ENCODE results near the gene NCOA3. TPM values are rescaled to one million over a fixed set of nuclear protein-coding genes. Genes with fewer than 3 reads are reported as not detected.
A peak's percentile ranks its signal among the peaks of the same experiment; 100 is the strongest.

The NCOA3 gene
- total RNA-seq, 1 donor from 2014 or later = 37.3 TPM

GRCh38 chr20:47688385-47689381 is 187.0 kb downstream of the NCOA3 start:
- no peaks in the 10 kb centered on the region for H3K9me3 Mint-ChIP-seq
- H3K4me3 Mint-ChIP-seq = no peak overlapping the region
- H3K27ac Mint-ChIP-seq = peak overlapping the region; percentile 43
- no peak for TF ChIP-seq CTCF (conservative IDR thresholded peaks at IDR 0.05)
- no peaks in the 10 kb centered on the region for H3K27me3 Mint-ChIP-seq
- no peak for DNase-seq (ENCODE audit: extremely low spot score, unreplicated experiment)
- peaks cover 19% of the 10 kb centered on the region for H3K36me3 Mint-ChIP-seq
- H3K4me1 Mint-ChIP-seq (ENCODE audit: unreplicated experiment) = peaks cover 23% of the 10 kb centered on the region

DNA sequence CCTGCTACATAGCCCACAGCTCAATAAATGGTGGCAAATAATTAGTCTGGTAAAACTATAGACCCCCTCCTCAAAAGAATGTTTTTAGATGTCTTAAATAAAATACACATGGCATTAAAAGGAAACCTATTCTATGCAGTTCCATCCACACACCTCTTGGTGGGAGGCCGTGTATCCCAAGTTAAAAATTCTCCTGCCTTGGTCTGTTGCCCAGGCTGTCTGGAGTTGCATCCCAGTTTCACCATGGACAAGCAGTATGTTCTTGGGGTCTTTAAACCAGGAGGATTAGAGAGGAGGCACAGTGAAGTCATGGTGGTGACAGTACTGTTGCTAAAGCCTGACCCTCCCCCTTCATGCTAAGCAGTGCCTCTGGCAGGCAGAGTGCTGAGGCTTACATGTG is 188.0 kb downstream of the NCOA3 start:
- no peaks in the 10 kb centered on the region for H3K9me3 Mint-ChIP-seq
- no peak overlapping the region for H3K4me3 Mint-ChIP-seq
- no peaks in the 10 kb centered on the region for H3K27me3 Mint-ChIP-seq
- TF ChIP-seq CTCF (conservative IDR thresholded peaks at IDR 0.05) = no peak
- peaks cover 16% of the 10 kb centered on the region for H3K36me3 Mint-ChIP-seq
- no peak overlapping the region for H3K27ac Mint-ChIP-seq
- H3K4me1 Mint-ChIP-seq (ENCODE audit: unreplicated experiment) = peaks cover 24% of the 10 kb centered on the region
- DNase-seq (ENCODE audit: extremely low spot score, unreplicated experiment) = no peak

- no peak for TF ChIP-seq CTCF (conservative IDR thresholded peaks at IDR 0.05)
- Mint-ChIP-seq H3K36me3 (peaks cover 15% of the 10 kb centered on the region), H3K27ac (no peak overlapping the region), H3K4me3 (no peak overlapping the region), H3K9me3 (no peaks in the 10 kb centered on the region), H3K27me3 (no peaks in the 10 kb centered on the region), H3K4me1 (ENCODE audit: unreplicated experiment) (peaks cover 28% of the 10 kb centered on the region)
- no peak for DNase-seq (ENCODE audit: extremely low spot score, unreplicated experiment)
Observed at GRCh38 chr20:47691625-47692024, 189.9 kb downstream of the NCOA3 start.

DNA sequence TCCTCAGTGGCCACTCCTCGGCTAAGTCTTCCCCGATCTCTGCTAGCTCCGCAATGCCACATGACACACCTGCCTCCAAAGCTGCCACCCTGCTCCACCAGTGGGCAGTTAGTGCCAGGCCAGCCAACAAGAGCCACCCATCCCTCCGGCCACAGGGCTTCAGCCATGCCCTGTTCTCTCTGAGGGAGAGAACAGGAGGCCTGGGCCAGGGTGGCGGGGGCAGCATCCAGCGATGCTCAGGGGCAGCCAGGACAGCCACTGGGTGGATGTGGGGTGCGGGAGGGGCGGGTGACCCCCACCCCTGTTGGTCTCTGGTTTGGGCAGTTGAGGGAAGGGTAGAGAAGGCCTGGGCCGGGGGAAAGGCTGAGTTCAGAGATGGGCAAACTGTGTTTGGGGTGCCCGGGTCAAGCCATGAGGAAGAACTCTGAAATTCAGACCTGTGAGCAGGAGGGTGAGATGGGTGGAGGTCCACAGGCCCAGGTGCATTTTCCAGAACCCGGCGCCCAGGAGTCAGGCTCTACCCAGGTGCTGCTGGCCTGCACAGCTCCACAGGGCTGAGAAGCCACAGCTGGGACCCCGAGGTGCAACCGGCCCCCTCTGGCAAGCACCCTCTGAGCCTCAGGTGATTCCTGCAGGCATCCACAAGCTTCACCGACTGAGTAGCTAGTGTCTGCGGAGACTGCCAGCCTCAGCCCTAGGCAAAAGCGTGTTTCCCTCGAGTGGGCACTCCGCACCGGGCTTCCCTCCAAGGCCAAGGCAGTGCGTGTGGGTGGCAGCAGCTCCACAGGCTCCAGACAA is 192.5 kb downstream of the NCOA3 start:
- peaks cover 10% of the 10 kb centered on the region for H3K36me3 Mint-ChIP-seq
- H3K27ac Mint-ChIP-seq = no peak overlapping the region
- no peak overlapping the region for H3K4me3 Mint-ChIP-seq
- H3K4me1 Mint-ChIP-seq (ENCODE audit: unreplicated experiment) = peaks cover 18% of the 10 kb centered on the region
- no peaks in the 10 kb centered on the region for H3K9me3 Mint-ChIP-seq
- no peak for TF ChIP-seq CTCF (conservative IDR thresholded peaks at IDR 0.05)
- H3K27me3 Mint-ChIP-seq = no peaks in the 10 kb centered on the region
- DNase-seq (ENCODE audit: extremely low spot score, unreplicated experiment) = no peak

GRCh38 chr20:47696856-47697255 is 195.2 kb downstream of the NCOA3 start:
- no peaks in the 10 kb centered on the region for H3K27me3 Mint-ChIP-seq
- peaks cover 12% of the 10 kb centered on the region for H3K36me3 Mint-ChIP-seq
- H3K4me1 Mint-ChIP-seq (ENCODE audit: unreplicated experiment) = peaks cover 9% of the 10 kb centered on the region
- H3K9me3 Mint-ChIP-seq = no peaks in the 10 kb centered on the region
- no peak for DNase-seq (ENCODE audit: extremely low spot score, unreplicated experiment)
- no peak overlapping the region for H3K27ac Mint-ChIP-seq
- no peak for TF ChIP-seq CTCF (conservative IDR thresholded peaks at IDR 0.05)
- H3K4me3 Mint-ChIP-seq = no peak overlapping the region

Measured in type B pancreatic cell (in vitro differentiated cells).